GM19397 (cell line): ENCODE measurements around the gene SLBP.
"Not testable (repeated sequence)": the region's sequence is repeated elsewhere in the genome, so short reads cannot be mapped to it uniquely, and the experiment has no call there.

ENCODE experiments used
- ATAC-seq: cut with Tn5 transposase; IDR thresholded peaks from one replicate; pipeline ENCODE4 v1.9.1; 2021; ENCODE audit warnings: mild to moderate bottlenecking, moderate library complexity; ENCODE audit not compliant: unreplicated experiment

SLBP gene

GRCh38 chr4:1683261-1683735, 28.8 kb downstream of the SLBP start:
- ATAC-seq, result no peak

- ATAC-seq, result no peak
Observed at GRCh38 chr4:1682860-1683259, 29.3 kb downstream of the SLBP start.

- ATAC-seq, result no peak
Observed at GRCh38 chr4:1678244-1678643, 33.9 kb downstream of the SLBP start.

- no peak for ATAC-seq
Observed at GRCh38 chr4:1676605-1677525, 35.3 kb downstream of the SLBP start.

- no peak for ATAC-seq
Observed at GRCh38 chr4:1675802-1676137, 36.3 kb downstream of the SLBP start.

- ATAC-seq, result no peak
Observed at GRCh38 chr4:1675136-1675801, 36.9 kb downstream of the SLBP start.

- no peak for ATAC-seq
Observed at GRCh38 chr4:1674682-1675081, 37.4 kb downstream of the SLBP start.

GRCh38 chr4:1673671-1674070, 38.4 kb downstream of the SLBP start:
- no peak for ATAC-seq

GRCh38 chr4:1671011-1671410, 41.1 kb downstream of the SLBP start:
- ATAC-seq, result not testable (repeated sequence)

- ATAC-seq, result no peak
Observed at GRCh38 chr4:1670279-1670678, 41.8 kb downstream of the SLBP start.

GRCh38 chr4:1669850-1670249, 42.3 kb downstream of the SLBP start:
- no peak for ATAC-seq

- ATAC-seq, result no peak
Observed at GRCh38 chr4:1669270-1669669, 42.8 kb downstream of the SLBP start.

- no peak for ATAC-seq
Observed at GRCh38 chr4:1668488-1668840, 43.7 kb downstream of the SLBP start.

- no peak for ATAC-seq
Observed at GRCh38 chr4:1667273-1667672, 44.8 kb downstream of the SLBP start.

- no peak for ATAC-seq
Observed at GRCh38 chr4:1666391-1666790, 45.7 kb downstream of the SLBP start.

GRCh38 chr4:1664141-1664540, 48.0 kb downstream of the SLBP start:
- no peak for ATAC-seq

- ATAC-seq, result no peak
Observed at GRCh38 chr4:1663549-1663948, 48.6 kb downstream of the SLBP start.

GRCh38 chr4:1661695-1662094, 50.4 kb downstream of the SLBP start:
- no peak for ATAC-seq

- no peak for ATAC-seq
Observed at GRCh38 chr4:1660948-1661677, 51.0 kb downstream of the SLBP start.

GRCh38 chr4:1659104-1660043, 52.7 kb downstream of the SLBP start:
- ATAC-seq, result no peak

- ATAC-seq, result no peak
Observed at GRCh38 chr4:1658581-1658980, 53.5 kb downstream of the SLBP start.
